Measurements from ENCODE around the gene CLASP2. TPM values are rescaled to one million over a fixed set of nuclear protein-coding genes. Genes with fewer than 3 reads are reported as not detected.
"Not testable (repeated sequence)": the region's sequence is repeated elsewhere in the genome, so short reads cannot be mapped to it uniquely, and the experiment has no call there.

The CLASP2 gene
- total RNA-seq, 4 donors from 2014 or later: 37.6 to 55.2 (median 44.6) TPM

- no peak for ATAC-seq
- intact Hi-C loops (cut with DNase I; ENCODE audit: low total_unique reads): loop anchor here (10.0 kb wide), 1 partner anchor 558 kb away; the partner anchor contains the start of genes GLB1 and TMPPE
- H3K4me1 ChIP-seq: peaks cover 42 to 60% of the 10 kb centered on the region in 2 donors
These were observed 65.3 kb downstream of the CLASP2 start for GRCh38 chr3:33652736-33653135.

DNA sequence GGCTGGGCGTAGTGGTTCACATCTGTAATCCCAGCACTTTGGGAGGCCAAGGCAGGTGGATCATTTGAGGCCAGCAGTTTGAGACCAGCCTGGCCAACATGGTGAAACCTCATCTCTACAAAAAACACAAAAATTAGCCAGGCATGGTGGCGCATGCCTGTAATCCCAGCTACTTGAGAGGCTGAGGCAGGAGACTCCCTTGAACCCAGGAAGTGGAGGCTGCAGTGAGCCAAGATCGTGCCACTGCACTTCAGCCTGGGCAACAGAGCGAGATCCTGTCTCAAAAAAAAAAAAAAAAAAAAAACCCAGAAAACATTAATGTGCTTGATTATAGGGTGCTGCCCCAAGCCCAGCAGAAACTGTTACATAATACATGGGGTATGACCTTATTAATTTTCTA, 67.0 kb downstream of the CLASP2 start:
- ATAC-seq, H3K27ac ChIP-seq, H3K36me3 ChIP-seq, H3K4me3 ChIP-seq, DNase-seq, H3K9me3 ChIP-seq, H3K27me3 ChIP-seq: not testable (repeated sequence)
- in situ Hi-C loops (cut with MboI; ENCODE audit: low sequenced_read_pairs in 4 of 4) (loop anchor here in 1 of 4 donors (10.0 kb wide), 1 partner anchor 64 kb away; the partner anchor contains the start of gene CLASP2), intact Hi-C loops (cut with DNase I; ENCODE audit: low total_unique reads) (loop anchor here (10.0 kb wide), 1 partner anchor 556 kb away; the partner anchor contains the start of genes GLB1 and TMPPE)
- H3K4me1 ChIP-seq: peaks cover 31 to 50% of the 10 kb centered on the region in 2 donors

More at GRCh38 chr3:33652736-33653135, 65.3 kb downstream of the CLASP2 start:
- no peaks in the 10 kb centered on the region for H3K27me3 ChIP-seq
- in situ Hi-C loops (cut with MboI; ENCODE audit: low sequenced_read_pairs in 4 of 4): loop anchor here in 1 of 4 donors (10.0 kb wide), 1 partner anchor 62 kb away; the partner anchor contains the start of gene CLASP2
- H3K9me3 ChIP-seq: no peaks in the 10 kb centered on the region
- no peak for DNase-seq
- no peak for TF ChIP-seq POLR2A (IDR thresholded peaks at IDR 0.05)
- TF ChIP-seq, protein P1, sequence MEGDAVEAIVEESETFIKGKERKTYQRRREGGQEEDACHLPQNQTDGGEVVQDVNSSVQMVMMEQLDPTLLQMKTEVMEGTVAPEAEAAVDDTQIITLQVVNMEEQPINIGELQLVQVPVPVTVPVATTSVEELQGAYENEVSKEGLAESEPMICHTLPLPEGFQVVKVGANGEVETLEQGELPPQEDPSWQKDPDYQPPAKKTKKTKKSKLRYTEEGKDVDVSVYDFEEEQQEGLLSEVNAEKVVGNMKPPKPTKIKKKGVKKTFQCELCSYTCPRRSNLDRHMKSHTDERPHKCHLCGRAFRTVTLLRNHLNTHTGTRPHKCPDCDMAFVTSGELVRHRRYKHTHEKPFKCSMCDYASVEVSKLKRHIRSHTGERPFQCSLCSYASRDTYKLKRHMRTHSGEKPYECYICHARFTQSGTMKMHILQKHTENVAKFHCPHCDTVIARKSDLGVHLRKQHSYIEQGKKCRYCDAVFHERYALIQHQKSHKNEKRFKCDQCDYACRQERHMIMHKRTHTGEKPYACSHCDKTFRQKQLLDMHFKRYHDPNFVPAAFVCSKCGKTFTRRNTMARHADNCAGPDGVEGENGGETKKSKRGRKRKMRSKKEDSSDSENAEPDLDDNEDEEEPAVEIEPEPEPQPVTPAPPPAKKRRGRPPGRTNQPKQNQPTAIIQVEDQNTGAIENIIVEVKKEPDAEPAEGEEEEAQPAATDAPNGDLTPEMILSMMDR (IDR thresholded peaks at IDR 0.05 in 4 of 5, conservative IDR thresholded peaks at IDR 0.05 in 1 of 5): no peak
- H3K36me3 ChIP-seq: no peaks in the 10 kb centered on the region
- no peak overlapping the region for H3K4me3 ChIP-seq
- no peak overlapping the region for H3K27ac ChIP-seq

- intact Hi-C loops (cut with DNase I; ENCODE audit: low total_unique reads): loop anchor here (10.0 kb wide), 1 partner anchor 556 kb away; the partner anchor contains the start of genes GLB1 and TMPPE
- H3K36me3 ChIP-seq: peaks cover 0 to 5% of the 10 kb centered on the region in 2 donors
- H3K27me3 ChIP-seq: no peaks in the 10 kb centered on the region
- ATAC-seq (no peak), DNase-seq (no peak)
- H3K4me1 ChIP-seq: peaks cover 31 to 44% of the 10 kb centered on the region in 2 donors
- H3K4me3 ChIP-seq: no peak overlapping the region
- no peaks in the 10 kb centered on the region for H3K9me3 ChIP-seq
- in situ Hi-C loops (cut with MboI; ENCODE audit: low sequenced_read_pairs in 4 of 4): loop anchor here in 1 of 4 donors (10.0 kb wide), 1 partner anchor 64 kb away; the partner anchor contains the start of gene CLASP2
- TF ChIP-seq, protein P1 (IDR thresholded peaks at IDR 0.05 in 4 of 5, conservative IDR thresholded peaks at IDR 0.05 in 1 of 5): no peak
- no peak for TF ChIP-seq POLR2A (IDR thresholded peaks at IDR 0.05)
- H3K27ac ChIP-seq: no peak overlapping the region
These were observed 67.6 kb downstream of the CLASP2 start for GRCh38 chr3:33650495-33650894.

GRCh38 chr3:33648793-33649192, 69.3 kb downstream of the CLASP2 start:
- no peak overlapping the region for H3K27ac ChIP-seq
- peaks cover 27 to 28% of the 10 kb centered on the region in 2 donors for H3K4me1 ChIP-seq
- TF ChIP-seq POLR2A (IDR thresholded peaks at IDR 0.05): no peak
- TF ChIP-seq, protein P1 (IDR thresholded peaks at IDR 0.05 in 4 of 5, conservative IDR thresholded peaks at IDR 0.05 in 1 of 5): no peak
- DNase-seq (no peak), ATAC-seq (no peak)
- H3K36me3 ChIP-seq: peaks cover 0 to 5% of the 10 kb centered on the region in 2 donors
- in situ Hi-C loops (cut with MboI; ENCODE audit: low sequenced_read_pairs in 4 of 4): no loop called here
- H3K27me3 ChIP-seq: no peaks in the 10 kb centered on the region
- H3K4me3 ChIP-seq: no peak overlapping the region
- H3K9me3 ChIP-seq: no peaks in the 10 kb centered on the region
- intact Hi-C loops (cut with DNase I; ENCODE audit: low total_unique reads): no loop called here

GRCh38 chr3:33646406-33646805, 71.6 kb downstream of the CLASP2 start:
- ATAC-seq (no peak), DNase-seq (no peak)
- in situ Hi-C loops (cut with MboI; ENCODE audit: low sequenced_read_pairs in 4 of 4): no loop called here
- intact Hi-C loops (cut with DNase I; ENCODE audit: low total_unique reads): no loop called here
- Histone ChIP-seq H3K4me1 (peaks cover 6 to 18% of the 10 kb centered on the region in 2 donors), H3K36me3 (peaks cover 0 to 5% of the 10 kb centered on the region in 2 donors), H3K4me3 (no peak overlapping the region), H3K27me3 (no peaks in the 10 kb centered on the region), H3K27ac (no peak overlapping the region), H3K9me3 (no peaks in the 10 kb centered on the region)
- TF ChIP-seq, protein P1 (IDR thresholded peaks at IDR 0.05 in 4 of 5, conservative IDR thresholded peaks at IDR 0.05 in 1 of 5): no peak
- TF ChIP-seq POLR2A (IDR thresholded peaks at IDR 0.05): no peak
